Middle frontal gyrus (tissue), 1 donor: Measurements from ENCODE around the gene ATP1A2.
"Not testable (repeated sequence)": the region's sequence is repeated elsewhere in the genome, so short reads cannot be mapped to it uniquely, and the experiment has no call there.

Source experiments
- DNase-seq: peaks from one replicate; pipeline ENCODE4 v3.0.0-alpha.2; 2015; ENCODE audit warnings: low spot score; ENCODE audit errors: extremely low spot score

The ATP1A2 gene

DNA sequence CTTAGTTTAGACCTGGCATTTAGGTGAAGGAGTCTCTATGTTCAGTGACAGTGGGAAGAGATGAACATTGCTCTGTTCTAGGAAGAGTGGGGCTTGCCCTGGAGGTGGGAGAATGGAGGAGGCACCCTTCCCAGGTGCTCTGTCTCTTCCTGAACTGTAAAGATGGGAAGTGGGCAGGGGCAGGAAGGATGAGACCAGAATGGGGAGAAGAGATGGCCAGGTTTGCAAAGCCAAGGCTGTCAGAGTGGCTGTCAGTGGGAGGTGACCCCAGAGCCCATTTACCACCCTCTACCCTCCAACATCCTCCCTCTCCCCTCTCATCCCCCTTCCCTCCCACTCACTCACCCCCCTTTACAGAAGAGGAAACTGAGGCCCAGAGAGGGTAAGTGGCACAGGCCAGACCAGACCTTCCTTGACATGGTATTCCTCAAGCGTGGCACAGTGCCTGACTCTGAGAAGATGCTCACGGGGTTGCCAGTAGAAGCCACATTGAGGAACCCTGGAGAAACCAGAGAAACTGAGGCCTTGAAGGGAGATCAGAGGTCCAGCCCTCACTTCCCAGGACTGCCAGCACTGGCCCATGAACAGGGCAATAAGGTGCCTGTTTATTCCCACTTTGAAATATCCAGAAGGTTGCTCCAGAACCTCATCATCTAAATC is 15.7 kb upstream of the ATP1A2 start:
- DNase-seq: no peak

DNA sequence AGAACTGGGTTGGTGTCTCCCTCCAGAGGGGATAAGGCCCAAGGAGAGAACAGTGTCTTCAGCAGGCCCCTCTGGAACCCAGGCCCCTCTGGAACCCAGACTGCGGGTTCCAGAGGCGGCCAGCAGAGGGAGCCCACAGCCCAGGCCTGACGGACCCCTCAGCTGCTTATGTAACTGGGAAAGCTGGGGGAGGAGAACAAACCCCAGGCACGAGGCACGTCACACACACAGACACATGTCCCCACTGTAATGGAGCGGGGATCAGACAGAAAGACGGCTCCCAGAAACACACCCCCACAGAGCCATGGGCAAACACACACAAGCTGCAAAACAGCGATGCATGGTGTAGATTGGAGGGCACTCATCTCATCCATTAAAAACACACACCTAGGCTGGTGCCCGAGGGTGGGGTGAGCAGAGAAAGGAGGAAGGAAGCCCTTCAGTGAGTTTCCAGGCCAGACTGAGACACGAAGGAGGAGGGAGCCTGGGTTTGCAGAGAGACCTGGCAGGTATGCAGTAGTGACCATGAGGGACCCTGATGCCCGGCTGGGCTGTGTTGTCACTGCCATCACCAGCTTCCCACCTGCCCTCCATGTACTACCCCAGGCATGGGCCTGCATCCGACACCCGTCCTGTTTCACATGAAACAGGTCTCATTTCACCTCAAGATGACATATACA is 14.4 kb upstream of the ATP1A2 start:
- DNase-seq: peak; percentile 92

DNA sequence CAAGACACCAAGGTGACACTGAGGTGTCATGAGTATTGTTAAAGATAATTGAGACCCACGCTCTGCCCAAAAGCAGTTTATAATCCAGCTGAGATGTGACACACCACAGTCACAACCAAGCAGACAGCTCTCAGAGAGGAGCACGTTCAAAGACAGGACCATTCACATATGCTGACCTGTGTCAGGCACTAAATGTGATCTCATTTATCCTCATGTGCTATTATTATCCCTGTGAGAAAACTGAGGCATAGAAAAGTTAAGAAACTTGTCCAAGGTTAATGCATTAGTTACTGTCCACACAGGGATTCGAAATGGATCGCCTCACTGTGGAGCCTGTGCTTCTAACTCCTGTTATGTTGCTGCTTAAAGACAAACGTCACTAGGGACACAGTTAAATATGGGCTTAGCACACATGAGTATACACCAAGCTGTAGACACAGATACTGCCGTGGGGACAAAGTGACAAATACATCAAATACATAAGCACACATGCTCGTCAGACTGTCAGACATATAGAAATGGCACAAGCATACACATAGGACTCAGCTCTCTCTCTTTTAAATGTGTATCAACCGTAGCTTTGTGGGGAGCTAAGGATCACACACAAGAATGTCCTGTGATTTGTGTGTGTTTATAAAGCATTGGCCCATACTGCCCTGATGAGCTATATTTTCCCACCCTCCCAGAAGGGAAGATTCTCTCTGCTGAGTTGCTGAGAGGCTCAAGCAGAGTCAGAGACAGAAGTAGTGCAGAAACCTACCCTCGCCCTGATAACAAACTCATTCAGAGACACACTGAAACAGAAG is 13.6 kb upstream of the ATP1A2 start:
- no peak for DNase-seq

DNA sequence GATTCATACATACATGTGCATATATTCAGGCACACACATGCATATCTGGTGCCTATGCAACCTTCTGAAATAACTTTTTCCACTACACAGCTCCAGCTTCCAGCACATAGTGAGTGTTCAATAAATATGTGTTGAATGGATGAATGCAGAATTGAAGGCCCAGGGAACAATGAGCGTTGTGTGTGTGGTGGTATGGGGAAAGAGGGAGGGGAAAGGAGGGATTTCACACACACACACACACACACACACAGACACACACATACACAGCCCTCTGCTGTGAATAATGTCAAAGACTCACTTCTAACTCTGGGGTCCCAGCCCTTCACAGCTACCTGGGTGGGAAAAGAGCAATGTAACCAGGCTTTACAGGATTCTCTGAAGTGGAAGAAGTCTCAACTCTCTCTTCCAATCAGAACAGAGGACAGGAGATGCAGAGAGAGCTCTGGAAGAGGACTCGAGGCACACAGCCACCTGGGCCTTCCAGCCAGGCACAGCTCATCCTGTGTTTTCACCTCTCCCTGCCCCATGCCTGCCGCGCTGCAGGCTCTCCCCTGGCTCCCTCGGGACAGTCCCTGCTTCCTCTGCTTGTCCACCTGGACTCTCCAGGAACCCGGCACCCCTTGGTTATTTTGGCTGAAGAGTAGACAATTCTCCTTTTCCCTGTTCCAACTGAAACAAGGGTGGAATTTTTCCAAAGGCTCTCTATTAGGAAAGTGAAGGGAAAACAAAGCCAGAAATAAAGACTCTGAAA is 11.7 kb upstream of the ATP1A2 start:
- DNase-seq: no peak

DNA sequence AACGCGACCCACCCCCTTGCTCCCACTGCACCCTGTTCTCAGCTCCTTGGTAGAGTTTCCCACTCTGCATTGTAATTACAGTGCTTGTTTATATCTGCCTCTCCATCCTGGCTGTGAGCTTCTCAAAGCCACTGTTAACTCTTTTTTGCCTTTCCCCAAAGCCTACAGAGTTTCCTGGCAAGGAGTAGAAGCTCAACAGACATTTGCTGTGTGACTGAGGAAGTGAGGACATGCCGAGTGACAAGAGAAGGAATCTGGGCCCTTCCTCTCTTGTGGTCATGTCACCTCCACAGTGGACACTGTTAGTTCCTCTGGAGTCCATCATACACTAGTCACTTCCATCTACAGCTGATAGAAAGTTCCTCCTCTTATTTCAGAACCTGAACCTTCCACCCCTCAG is 11.1 kb upstream of the ATP1A2 start:
- DNase-seq: no peak

DNA sequence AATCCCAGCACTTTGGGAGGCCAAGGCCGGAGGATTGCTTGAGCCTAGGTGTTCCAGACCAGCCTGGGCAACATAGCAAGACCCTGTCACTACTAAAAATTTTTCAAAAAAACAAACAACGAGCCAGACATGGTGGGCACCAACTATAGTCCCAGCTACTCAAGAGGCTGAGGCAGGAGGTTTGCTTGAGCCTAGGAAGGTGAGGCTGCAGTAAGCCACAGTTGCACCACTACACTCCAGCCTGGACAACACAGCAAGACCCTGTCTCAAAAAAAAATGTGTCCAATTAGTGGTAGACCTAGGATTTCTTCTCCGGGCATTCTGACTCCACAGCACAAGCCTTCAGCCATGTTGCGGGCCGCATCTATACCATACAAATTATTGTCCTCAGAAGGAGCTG is 10.4 kb upstream of the ATP1A2 start:
- DNase-seq: no peak

DNA sequence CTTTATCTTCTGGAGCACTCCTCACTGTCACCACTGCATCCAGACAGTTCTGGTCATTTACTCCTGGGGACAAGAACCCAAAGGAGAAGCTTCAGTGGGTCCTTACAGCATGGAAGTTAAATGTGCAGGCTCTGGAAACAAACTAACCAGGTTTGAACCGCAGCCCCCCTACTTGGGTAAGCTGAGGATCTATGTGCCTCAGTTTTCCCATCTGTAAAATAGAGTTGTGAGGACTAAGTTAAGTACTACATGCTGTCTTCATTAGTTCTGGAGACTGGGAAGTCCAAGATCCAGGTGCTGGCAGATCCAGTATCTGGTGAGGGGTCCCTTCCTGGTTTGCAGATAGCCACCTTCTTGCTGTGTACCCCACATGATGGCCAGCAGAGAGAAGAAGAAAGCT is 8.0 kb upstream of the ATP1A2 start:
- DNase-seq: no peak

DNA sequence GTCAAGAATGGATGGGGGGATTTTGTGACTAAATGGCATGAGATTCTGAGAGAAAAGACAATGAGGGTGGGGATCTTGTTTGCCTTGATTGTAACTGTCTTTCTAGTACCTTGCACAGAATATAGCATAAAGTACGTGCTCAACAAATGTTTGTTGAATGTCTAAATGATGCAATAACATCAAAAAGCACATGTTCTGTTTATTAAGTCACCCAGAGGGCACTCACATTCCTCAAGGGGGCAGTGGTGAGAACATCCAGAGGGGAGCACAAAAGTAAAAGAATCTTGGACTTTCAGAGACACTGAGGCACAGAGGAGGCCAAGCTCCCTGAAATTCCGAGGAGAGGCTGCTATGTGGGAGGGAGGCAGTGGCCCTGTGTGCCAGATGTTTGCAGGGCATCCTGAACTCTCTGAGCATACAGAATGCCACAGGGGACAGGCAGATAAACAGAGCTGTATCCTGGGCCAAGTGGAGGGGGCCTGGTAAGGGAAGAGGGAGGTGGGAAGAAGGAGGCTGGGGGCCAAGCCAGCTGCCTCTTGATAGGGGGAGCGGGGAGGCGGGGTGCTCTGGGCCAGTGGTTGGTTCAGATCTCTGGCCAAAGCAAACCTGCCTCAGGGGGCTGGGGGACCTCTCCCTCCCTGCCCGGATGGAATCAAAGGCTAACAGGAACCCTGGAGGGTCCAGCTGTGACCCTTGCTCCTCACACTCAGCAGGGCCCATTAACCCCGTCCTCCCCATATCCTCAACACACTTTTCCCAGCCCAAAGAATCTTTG is 6.5 kb upstream of the ATP1A2 start:
- DNase-seq: no peak

DNA sequence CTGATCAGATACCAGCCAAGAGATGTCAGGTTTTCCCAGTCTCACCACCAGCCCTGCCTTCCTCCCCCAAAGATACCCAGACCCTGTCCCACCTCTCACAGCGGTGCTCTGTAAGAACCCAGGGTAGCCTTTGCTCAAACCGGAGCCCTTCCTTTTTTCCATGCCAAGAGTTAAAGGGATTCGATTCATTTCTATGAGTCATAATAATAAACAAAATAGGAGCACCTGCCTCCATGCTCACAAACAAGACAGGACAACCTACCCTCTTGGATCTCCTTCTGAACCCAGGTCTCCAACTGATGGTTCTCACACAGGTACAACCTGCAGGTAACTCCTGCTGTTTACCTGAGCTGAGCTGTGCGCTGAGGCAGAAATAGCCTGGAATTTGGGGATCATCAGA is 5.9 kb upstream of the ATP1A2 start:
- no peak for DNase-seq

DNA sequence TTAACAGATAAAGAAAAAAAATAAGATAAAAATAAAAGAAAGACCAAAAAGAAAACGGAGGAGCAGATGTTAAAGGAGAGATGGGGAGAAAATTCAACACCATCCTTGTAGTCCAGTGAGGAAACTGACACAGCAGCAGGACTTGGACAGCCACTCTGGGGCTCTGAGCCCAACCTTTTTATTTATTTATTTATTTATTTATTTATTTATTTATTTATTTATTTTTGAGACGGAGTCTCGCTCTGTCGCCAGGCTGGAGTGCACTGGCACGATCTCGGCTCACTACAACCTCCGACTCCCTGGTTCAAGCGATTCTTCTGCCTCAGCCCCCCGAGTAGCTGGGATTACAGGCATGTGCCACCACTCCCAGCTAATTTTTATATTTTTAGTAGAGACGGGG is 4.1 kb upstream of the ATP1A2 start:
- not testable (repeated sequence) for DNase-seq

DNA sequence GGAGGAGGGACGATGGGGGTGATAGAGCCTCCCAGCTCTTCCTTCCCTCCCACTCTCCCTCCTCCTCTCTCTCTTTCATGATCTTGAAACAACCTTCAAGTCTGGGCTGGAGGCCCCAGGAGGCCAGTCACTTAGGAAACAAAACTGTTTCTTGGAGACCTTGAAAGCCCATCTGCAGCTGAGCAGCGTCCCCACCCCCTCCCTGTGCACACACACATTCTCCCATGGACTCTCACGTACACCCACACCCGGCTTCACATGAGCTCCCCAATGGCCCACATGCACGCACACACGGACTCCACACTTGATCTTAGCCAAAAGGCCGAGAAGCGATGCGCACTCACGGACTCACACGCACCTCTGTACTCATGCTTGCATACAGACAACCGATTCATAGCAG is 3.2 kb upstream of the ATP1A2 start:
- no peak for DNase-seq

DNA sequence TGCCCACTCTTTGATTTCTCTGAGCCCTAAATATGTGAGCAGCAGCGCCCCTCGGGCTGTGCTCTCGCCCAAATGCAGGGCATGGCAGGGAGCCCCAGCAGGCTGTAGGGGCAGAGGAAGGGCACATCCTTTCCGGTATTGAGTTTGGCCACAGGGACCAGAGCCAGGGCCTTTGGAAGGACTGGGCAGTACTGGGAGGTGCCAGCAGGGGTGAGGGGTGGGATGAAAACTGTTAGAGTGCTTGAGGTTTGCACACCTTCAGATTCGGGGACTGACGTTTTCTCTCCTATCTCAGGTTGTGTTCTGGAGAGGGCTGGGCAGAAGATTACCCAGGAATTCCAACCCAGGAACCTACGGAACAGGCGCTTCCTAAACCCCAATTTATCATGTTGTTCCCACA is 2.2 kb upstream of the ATP1A2 start:
- DNase-seq: no peak

DNA sequence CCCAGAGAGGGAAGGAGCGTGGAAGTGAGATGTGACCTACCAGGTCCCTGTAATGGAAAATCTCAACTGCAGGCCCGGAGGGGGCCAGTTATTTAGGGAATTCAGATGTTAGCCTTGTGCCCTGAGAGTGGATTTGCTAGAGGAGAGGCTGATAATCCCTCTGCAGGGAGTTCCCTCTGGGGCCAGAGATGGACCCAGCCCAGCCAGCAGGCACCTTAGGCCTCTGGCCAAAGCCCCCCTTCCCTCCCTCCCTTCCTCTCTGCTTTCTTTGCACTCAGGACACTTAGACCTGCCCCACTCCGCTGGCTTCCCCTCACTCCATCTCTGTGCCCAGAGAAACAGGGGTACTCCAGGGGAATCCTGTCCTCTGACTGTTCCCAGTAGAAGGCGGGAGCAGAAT is 1.5 kb upstream of the ATP1A2 start:
- no peak for DNase-seq

DNA sequence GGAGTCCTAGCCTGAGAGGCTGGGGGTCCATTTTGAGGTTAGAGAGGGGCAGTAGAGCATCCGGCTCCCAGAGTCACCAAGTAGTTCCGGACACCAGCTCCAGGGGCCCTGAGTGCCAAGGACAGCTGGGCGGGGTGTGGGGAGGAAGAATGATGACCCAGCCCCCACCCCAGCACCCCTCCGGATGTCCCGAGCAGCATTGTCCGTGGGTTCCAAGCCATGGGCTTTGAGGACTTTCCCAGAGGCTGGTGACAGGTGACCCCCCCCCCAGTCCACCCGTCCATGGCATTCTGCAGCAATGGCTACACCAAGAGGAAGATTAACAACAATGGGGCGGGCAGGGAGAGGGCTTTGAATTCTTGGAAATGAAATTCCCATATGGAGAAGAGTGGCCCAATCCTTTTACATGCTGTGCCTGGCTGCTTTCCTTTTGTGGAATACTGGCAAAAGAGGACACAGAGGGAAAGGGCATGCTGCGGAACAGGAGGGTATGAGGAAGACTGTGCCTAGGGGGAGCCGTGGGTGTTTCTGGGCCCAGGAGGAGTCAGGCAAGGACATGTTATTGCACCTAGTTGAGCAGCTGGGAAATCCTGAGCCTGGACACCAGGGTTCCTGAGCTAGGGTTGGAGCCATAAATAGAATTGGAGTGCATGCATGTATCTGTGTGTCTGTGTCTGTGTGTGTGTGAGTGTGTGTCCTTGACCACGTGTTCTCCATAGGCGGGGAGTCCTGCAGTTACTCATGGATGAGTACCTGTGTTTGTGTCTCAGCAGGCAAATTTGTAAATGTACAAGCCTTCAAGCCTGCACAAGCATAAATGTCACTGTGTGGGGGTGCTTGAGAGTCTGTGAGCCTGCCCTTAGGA is 956 bp downstream of the ATP1A2 start:
- DNase-seq: no peak

DNA sequence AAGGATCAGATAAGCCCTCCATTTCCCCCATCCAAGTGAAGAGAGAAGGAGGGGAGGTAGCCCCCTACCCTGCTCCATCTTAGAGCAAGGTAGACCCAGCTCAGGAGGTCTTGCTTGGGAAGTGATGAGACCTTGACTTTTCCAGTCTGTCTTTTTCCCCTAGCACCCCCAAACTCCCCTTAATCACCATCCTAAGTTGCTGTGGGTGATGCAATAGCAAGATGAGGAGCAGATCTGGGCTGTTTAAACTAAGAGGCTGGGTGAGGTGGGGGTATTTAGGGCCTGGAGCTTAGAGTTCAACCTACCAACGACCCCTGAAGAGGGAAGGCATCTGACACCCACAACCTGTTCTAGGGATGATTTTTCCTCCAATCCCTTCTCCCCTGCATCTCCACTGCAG is 1.7 kb downstream of the ATP1A2 start:
- DNase-seq: no peak

DNA sequence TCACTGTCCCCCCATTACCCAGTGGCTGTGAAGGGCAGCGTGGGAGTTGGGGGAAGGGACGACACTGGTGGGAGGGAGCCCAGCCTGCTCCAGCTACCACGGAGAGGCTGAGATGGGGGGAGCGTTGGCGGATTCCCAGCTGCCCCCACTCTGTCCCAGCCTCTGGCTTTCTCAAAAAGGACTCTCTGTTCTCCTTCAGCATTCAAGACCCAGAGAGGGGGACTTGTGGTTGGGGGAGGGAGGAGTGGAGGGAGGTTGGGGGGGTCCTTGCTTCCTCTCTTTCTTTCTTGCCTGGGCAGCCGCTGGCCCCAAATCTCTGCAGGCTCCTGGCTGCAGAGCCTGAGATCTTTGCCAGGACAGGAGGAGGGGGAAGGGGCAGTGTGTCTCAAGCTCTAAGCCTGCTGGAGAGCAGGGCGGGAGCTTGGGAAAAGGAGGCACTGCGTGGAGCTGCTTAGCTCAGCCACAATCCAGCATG is 2.2 kb downstream of the ATP1A2 start:
- no peak for DNase-seq

DNA sequence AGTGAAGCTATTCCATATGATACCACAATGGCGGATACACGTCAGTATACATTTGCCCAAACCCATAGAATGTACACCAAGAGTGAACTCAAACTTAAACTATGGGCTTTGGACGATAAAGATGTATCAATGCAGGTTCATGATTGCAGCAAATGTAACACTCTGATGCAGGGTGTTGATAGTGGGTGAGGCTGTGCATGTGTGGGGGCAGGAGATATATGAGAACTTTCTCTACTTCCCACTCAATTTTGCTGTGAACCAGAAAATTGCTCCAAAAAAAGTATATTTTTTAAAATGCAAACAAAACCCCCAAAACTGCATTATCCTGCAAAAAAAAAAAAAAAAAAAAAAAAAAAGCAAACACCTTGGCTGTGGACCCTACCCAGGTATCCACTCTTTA is 3.4 kb downstream of the ATP1A2 start:
- no peak for DNase-seq

DNA sequence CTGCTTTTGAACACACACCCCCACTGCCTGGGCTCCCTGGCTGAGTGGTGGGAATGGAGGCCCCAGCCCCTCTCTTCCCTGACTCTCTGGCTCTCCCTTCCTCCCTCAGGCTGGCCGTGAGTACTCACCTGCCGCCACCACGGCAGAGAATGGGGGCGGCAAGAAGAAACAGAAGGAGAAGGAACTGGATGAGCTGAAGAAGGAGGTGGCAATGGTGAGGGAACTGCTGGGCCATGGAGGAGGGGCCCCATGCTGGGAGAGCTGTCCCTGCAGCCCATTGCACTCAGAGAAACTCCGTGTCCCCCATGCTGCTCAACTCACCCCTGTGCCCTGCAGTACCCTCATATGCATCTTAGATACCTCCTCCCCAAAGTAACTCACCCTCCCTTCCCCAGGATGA is 5.2 kb downstream of the ATP1A2 start:
- DNase-seq: no peak

DNA sequence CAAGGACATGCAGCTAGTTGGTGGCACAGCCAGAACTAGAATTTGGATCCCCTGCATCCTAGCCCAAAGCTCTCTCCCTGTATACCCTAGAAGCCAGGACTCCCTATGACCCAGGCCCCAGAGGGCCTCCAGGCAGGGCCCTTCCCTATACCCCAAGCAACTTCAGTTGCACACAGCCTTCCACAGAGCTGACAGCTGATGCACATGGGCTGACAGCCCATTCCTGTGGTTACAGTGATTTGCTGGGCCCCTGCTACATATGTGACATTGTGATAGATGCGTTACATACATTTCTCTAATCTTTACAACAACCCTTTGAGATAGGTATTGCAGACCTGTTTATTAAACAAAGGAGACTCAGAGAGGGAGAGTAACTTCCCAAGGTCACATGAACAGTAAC is 5.8 kb downstream of the ATP1A2 start:
- DNase-seq: no peak

DNA sequence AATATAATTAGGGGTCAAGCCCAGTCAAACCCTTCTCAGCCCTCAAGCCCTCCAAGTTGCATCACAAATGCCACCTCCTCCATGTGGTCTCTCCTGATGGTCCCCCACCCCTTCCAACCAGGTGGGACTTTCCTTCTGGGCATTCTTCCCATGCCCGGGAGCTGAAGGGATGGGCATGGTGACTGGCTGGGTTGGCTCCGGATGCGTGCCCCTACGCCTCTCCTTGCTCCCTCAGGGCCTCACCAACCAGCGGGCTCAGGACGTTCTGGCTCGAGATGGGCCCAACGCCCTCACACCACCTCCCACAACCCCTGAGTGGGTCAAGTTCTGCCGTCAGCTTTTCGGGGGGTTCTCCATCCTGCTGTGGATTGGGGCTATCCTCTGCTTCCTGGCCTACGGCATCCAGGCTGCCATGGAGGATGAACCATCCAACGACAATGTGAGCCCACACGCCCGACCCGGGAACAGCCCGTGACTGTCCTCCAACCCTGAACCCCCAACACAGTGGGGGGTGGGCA is 7.5 kb downstream of the ATP1A2 start:
- no peak for DNase-seq
